GM19328 (cell line): Measurements from ENCODE around the gene KRT16.
"Not testable (repeated sequence)": the region's sequence is repeated elsewhere in the genome, so short reads cannot be mapped to it uniquely, and the experiment has no call there.

ENCODE experiments used
- ATAC-seq: cut with Tn5 transposase; IDR thresholded peaks from one replicate; pipeline ENCODE4 v1.9.1; 2021; ENCODE audit warnings: mild to moderate bottlenecking, moderate library complexity; ENCODE audit not compliant: unreplicated experiment

The KRT16 gene

DNA sequence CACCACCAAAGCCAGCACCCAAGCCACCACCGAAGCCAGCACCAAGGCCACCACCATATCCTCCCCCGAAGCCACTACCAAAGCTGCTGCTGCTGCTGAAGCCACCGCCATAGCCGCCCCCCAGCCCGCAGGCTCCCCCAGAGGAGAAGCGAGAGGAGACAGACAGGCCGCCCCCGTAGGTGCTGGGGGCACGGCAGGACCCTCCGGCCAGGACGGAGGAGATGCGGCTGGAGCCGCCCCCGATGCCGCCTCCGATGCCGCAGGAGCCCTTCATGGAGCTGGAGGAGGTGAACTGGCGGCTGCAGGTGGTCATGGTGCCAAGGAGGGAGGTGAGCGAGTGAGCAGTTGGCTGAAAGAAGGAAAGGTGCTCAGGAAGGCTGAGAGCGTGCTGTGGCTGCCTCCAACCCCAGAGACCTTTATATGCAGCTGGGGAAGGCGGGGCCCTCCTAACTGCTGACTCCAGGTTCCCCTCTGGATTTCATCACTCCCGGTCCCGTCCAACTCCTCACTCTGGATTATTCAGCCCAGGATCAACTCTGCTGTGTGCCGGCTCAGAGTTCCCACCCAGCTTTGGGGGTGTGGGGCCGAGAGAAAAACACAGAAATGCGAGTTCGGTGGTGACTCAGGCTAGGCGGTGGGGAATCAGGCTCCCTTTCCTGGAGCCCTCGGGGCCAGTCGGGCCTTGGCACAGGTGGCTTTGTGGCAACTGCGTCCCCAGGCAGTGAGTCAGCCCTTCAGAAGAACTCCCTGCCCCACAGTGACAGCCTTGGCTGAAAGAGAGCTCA, at the start of gene KRT16:
TSS of gene KRT16 (minus strand) at position 392 of the 785 bp plus-strand sequence. CDS start at position 313, 79 bp downstream.
- ATAC-seq = not testable (repeated sequence)

- no peak for ATAC-seq
Observed at GRCh38 chr17:41660221-41660711, 47.7 kb upstream of the KRT16 start.

GRCh38 chr17:41659427-41660212, 47.1 kb upstream of the KRT16 start:
- no peak for ATAC-seq

DNA sequence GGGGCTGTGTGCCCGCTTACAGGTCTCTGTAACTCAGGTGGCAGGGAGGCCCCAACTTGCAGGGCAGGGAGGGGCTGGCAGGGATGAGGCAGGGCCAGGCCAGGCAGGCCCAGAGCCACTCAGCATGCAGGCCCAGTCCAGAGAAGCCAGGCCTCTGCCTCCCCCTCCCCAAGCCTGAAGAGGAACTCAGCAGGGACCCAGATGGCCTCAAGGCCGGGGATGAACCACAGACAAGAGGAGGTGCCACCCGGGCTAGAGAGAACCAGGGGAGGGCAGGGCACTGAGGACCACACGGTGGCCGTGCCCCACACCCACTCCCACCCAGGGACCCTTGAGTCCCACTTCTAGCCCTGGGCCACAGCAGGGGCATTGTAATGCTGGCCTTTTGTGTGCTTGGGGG, 46.3 kb upstream of the KRT16 start:
- no peak for ATAC-seq

DNA sequence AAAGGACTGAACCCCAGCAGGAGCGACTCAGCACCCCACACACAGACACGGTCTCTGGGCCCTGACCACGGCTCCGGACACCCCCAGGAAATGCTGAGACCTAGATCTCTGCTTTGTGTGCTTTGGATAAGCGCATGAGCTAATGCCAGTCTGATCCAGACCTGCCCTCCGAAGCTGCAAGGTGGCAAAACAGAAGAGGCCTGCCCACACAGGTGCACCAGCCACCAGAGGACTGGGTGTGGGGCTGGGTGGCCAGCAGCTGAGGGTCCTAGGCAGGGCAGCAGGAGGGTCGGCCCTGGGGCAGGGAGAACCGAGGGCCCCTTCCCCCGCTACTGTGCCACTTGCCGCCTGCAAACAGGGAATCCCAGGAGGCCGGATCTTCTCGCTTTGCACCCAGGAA, 45.4 kb upstream of the KRT16 start:
- no peak for ATAC-seq

DNA sequence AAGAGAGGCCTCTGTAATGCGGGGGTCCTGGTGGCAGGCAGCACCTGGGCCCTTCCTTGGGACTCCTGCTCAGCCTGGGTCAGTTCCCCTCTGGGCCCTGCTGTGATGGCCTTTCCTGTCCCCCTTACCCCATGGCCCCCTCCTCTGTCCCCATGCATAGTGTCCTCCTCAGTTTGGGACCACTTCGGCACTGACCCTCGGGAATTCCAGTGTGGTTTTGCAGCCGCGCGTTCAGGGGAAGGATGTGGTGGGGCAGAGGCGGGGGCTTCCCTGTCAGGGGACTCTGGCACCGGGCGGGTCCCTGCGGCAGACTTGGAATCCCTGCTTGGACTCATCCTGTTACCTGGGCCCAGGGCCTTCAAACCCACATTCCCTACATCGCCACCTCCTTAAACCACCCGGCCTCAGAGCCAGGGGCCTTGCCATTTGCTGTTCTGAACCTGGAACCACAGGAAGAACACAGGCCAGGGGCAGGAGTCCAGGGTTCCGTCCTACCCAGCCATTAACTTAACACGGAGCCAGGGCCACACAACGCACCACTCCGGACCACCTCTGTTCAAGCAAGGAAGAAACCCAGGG, 44.7 kb upstream of the KRT16 start:
- no peak for ATAC-seq

GRCh38 chr17:41656249-41657023, 43.9 kb upstream of the KRT16 start:
- ATAC-seq = no peak

DNA sequence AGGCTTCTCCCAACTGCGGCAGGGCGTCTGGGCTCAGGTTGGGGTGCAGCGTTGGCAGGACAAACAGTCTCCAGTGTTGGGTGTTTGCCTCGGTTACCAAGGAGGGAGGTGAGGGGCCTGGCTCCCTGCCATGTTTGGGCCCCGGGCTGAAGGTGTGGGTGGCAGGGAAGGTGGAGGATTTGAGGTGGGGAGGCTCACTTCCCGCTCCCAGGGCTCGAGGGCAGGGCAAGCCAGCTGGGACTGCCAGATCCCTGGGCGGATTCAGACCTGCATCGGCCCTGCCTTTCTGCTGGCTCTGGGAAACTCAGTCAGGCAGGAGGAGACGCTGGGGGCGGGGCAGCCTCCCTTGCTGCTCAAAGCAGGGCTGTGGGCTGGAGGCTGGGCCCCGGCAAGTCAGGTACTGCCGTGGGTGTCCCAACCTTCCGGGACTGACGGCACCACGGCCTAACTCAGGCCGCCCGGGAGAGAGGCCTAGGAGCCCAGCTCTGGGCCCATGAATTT, 43.1 kb upstream of the KRT16 start:
- ATAC-seq = no peak

DNA sequence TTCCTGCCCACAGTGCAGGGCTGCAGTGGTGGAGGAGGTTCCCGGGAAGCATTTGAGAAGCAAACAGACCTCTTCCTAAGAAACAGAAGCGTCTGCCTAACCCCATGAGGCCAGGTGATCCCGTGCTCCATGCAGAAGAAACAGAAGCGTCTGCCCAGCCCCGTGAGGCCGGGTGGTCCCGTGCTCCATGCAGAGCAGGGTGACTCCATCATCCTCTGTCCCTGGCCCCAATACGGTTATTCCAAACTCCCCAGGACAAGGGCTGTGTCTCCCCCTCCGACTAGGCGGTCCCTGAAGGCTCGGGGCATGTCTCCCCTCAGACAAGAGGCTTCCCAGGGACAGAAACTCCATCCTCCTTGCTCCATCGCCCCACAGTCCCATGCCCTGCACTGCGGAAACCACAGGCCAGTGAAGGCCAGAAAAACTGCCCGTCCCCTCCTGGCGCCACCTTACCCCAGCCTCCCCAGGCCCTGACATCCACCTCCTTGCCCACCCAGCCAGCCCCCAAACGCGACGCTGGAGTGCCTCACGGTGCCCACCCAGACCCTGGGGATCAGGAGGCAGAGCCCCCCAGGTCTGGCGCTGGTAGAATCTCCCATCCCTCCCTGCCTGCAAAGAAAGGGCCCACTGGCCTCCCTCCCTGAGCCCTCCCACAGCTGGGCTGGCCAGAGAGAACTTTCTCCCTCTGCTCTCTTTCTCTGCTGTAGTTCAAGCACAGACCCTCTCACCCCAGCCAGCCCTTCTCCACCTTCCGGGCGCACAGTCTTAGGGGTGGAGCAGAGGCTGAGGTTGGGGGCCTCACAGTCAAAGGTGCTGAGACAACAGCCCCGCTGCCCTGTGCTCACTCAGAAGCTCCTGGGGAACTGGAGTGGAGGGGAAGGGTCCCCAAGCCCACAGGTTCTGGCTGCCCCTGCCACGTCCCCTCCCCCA, 42.4 kb upstream of the KRT16 start:
- no peak for ATAC-seq

DNA sequence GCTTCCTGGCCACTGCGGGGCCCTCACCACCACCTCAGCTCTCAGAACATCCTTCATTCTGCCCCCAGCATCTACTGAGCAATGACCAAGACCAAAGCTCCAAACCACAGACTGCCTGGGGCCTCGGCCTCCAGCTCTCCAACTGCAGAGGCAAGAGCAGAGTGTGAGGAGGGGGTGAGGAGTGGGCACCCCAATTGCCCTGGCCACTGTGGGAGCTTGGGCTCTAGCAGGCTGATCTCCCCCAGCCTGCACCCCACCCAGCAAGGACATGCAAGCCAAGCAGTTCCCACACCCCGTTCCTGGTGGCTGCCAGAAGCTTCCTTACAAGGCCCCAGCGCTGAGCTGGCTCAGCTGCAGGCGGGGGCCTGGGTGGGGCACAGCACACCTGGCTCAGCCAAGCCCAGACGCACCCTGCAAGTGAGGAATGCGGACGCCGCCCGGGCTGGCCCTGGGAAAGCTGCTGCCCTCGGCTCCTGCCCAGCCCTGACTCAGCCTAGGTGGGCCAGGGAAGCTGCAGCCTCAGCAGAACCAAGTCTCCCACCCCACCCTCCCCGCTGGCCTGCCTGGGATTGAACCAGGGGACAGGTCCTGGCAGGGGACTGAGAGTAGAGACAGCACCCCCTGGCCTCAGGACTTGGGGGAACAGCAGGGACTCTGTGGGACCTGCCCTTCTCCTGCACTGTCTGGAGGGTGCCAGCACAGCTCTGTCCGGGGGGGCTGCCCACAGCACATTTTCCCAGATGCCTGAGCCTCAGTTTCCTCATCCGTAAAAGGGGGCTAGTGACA, 41.5 kb upstream of the KRT16 start:
- no peak for ATAC-seq

DNA sequence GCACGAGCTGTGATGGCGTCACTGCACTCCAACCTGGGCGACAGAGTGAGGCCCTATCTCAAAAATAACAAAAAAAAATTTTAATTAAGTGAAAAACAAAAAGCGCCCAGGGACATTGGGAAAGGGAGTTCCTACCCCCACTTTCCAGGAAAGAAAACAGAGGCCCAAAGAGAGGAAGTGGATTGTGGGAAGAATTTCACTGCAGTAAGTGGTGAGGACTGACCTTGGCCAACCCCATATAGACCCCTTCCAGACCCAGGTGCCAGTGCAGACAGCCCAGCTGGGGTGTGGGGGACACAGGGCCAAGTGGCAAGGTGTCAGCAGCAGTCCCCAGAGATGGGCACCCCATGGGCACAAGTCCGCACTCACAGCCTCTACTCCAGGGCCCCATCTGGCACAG, 40.9 kb upstream of the KRT16 start:
- no peak for ATAC-seq

GRCh38 chr17:41652461-41652970, 39.9 kb upstream of the KRT16 start:
- no peak for ATAC-seq

- ATAC-seq = no peak
Observed at GRCh38 chr17:41651625-41652460, 39.3 kb upstream of the KRT16 start.

DNA sequence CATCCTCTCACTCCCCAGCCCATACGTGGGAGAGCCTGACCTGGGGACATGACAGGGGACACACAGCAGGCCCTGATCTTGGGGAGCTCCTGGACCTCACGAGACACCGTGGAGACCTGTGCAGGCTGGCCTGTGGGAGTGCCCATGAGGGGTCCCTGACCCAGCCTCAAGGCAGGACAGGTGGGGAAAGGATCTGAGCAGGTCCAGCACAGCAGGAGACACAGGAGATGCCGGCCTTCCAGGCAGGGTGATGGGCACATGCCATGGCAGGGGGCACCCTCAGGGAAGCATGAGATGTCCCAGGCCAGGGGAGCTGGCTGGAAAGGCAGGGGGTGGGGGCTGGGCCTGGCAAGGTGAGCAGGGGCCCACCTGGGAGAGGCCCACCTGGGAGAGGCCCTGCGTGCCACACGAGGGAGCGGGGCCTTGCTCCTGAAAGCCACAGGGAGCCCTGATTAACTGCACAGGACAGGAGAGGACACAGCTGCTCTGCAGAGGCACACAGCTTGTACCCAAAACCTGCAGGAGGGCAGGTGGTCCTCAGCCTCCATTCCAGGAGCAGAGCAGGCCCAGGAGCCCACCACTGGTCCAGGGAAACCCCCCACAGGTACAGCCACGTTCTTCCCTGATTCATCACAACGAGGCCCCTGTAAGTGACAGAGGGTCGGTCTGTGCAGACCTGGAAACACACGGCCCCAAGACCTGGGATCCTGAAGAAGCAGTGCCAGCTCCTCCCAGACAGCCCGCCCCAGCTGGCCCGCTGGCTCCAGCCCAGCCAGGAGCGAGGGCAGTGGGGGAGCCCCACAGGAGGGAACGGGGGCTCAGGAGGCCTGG, 38.4 kb upstream of the KRT16 start:
- no peak for ATAC-seq

GRCh38 chr17:41649923-41650519, 37.5 kb upstream of the KRT16 start:
- ATAC-seq = no peak

DNA sequence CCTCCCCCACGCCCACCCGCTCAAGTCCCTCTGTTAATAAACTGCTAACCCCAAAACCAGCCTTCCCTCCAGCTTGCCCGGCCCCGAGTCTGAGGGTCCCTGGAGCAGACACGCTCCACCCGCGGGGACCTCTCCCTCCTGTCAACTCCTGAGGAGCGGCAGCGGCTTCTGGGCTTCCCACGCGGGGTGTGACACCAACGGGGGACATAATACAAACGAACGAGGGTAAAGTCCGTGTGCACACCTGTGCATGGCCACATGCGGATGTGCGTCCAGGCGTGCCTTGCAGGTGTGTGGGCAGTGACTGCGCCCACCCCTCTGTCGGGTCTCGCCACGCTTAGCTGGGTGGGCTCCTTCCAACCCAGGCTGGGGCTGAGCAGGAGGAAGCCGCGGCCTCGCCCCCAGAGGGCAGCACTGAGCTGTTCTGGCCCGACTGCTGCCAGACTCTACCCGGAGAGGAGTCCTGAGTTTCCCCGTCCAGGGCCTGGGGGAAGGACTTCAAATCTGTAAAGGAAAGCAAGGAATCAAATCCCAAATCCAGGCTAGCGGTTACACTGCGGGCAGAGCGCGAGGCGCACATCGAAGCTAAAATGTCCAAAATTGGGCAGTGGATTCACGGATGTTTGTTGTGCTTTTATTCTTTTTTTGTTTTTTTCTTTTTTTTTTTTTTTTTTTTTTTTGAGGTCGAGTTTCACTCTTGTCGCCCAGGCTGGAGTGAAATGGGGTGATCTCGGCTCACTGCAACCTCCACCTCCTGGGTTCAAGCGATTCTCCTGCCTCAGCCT, 36.0 kb upstream of the KRT16 start:
- peak; percentile 53 for ATAC-seq
